ENCODE data around the gene RECQL5.

RECQL5 gene

DNA sequence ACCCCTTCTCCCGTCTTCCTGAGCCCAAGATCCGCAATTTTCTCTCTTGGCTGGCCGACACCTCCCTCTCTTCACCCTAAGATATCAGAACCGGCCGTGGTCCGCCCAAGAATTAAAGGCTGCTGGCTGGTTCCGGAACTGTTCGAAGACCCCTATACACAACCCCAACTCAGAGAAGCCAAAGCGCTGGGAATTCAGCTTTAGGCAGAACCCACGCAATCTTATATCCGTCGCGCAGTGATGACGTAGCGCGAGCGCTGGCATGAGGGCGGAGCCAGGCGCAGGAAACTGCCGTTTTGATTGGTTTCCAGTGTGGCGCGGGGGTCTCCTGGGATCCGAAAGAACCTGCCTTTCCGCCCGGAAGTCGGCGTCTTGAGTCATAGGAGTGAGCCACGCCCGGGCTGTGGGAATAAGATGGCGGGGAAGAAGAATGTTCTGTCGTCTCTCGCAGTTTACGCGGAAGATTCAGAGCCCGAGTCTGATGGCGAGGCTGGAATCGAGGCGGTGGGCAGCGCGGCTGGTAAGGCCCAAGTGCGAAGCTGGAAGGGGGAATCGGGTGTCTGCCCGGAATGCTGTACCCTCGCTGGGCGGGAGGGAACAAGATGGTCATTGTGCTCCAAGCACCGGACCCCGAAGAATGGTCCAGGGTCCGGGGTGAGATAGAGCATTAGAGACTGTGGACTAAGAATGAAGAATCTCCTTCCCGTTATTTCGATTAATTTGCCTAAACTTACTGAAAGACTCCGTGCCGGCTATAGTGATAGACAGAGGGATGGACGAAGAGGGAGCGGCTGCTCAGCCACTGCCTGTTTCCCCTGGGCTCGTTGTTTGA lies at the start of gene RECQL5, which contains the start of gene SAP30BP:
RECQL5 (minus strand) TSS at position 196 of the 832 bp plus-strand sequence. CDS start 597 bp downstream, outside the sequence.
SAP30BP (plus strand) TSS at position 380 of the 832 bp plus-strand sequence; CDS start at position 415, 35 bp downstream.
- peak; percentile 98 for DNase-seq

DNA sequence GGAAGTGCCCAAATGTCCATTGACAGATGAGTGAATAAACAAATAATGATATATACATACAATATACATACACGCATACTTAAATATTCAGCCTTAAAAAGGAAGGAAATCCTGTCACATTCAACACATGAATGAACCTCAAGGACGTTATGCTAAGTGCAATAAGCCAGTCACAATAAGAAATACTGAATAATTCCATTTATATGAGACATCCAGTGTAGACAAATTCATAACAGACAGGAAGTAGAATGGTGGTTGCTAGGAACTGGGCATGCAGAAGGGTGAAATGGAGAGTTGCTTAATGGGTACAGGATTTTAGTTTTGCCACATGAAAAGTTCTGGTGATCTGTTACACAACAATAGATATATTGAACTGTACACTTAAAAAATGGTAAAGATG lies 45.5 kb upstream of the RECQL5 start:
- DNase-seq, result no peak

DNA sequence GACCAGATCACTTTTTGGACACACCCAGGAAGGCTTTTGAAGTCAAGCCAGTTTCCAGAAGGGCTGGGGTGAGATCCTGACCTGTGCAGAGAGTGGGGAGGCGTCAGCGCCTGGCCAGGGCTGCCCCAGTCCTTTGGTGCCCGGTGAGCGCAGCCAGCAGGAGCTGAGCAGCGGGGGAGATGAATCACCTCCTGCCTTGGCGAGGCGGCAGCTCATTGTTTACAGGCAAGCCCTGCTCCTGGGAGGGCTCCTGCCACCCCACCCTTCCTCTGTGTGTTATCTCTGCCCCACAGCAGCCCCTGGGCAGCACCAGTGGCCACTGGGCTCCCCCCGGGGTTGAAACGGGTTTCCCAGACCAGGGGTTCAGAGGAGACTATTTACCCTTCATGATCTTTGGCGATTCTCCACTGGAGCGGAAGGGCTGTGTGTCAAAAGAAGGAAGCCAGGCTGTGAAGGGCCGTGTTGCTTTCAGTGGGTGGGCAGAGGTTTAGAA lies 40.2 kb upstream of the RECQL5 start:
- no peak for DNase-seq

DNA sequence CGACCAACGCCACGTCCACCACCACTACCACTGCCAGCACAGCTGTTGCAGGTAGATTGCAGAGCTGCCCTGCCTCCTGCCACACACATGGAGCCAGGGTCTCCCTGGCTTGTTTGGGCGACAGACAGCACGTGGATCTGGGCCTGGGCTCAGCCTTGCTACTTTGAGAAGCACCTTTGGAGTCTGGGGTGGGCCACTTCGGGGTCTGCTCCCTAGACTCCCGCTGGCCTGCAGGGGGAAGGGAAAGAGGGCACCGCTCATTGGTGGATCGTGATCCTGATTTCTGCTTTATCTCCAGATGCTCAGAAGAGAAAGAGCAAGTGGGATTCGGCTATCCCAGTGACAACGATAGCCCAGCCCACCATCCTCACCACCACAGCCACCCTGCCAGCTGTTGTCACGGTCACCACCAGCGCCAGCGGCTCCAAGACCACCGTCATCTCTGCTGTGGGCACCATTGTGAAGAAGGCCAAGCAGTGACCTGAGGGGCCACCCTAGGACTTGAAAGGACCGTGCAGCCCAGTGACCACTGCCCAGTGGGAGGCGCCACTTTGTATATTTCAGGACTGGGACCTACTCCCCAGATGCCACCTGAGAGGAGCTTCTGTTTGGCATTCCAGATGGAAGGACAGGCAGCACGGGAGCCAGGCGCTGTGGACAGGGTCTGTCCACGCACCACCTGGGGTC lies 39.2 kb upstream of the RECQL5 start:
- DNase-seq, result no peak

DNA sequence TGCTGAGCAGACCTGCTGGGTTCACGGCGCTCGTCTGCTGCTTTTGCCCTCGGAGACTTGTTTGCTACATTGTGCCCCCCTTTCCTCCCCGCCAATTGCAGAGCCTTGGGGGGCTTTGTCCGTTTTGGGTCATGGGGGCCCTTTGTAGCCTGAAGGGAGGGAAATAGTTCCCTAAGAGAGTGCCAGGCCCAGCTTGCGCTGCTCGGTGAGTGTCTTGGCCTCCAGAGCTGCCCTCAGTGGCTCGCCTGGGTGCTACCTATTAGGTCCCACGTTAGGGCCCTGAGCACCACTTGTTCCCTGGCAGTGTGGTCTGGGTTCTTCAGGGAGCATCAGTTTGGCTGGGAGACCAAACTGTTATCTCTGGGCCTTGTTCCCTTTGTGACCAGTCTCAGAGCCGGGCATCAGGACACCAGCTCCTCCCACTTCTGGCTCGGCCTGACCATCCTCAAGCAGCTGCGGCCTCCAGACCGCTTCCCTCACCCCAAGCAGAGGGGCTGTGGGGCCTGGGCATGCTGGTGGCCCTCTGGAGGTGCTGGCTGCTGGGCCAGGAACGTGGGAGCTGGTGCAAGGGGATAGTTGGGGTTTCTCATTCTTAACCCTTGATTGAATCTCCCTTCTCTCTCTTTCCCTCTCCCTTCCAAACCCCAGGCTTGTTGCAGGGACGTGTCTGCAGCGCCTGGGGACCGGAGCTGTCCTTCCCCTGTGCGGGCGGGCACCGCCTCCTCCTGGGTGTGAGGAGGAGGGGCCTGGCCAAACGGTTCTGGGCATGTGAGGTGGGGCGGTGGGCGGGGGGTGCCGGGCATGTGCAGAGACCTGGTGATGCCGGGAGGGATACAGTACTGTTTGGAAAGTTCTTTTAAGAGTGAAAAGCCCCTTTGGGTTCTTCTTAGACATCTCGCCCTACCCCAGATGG lies 38.3 kb upstream of the RECQL5 start:
- DNase-seq, result no peak

DNA sequence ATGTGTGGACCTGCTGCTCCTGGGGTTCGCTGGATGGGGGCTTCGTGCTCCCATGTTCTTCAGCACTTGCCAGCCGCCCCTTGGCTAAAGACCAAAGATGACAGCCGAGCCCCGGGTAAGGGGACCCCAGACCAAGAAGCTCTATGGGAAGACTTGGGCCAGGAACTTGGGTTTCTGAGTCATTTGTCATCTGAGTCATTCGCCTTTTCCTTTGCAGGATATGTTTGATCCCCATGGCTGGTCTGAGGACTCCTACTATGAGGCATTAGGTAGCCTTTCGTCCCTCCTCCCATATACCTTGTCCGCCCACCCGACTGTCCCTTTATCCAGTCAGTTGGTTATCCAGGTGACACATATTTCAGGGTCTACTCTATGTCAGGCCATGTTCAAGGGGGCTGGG lies 36.6 kb upstream of the RECQL5 start:
- no peak for DNase-seq

DNA sequence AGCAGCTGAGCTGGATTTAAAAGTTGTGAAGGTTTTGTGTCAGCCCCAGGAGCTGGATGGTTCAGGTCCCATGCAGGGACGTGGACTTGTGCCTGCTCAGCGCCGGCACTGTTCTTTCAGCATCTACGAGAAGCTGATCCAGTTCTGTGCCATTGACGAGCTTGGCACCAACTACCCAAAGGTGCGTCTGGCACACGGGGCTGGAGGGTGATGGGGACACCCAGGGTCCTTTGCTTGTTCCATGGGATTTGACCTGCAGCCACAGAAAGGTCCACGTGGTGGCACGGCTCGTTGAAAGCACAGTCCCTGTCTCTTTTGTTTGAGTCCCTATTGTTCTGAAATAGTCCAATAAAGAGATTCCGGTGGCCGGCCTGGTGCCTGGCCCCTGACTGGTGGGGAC lies 36.2 kb upstream of the RECQL5 start:
- no peak for DNase-seq

DNA sequence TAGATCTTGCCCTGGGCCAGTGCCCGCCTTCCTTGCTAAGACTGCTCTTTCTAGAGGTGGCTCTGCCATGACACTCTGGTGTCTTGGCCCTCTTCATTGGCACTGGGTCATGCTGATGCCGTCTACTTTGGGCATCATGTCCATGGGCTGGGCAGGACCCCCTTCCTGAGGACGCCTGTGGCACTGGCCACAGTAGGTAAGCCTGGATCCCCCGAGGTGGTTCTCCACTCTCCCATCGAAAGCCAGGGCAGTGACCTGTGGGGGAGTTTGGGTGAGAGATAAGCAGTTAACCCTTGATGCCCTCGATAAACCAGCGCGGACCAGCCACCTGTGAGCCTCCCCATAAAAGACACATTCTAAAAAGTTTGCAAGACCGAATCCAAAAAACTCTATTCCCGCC lies 34.3 kb upstream of the RECQL5 start:
- no peak for DNase-seq

DNA sequence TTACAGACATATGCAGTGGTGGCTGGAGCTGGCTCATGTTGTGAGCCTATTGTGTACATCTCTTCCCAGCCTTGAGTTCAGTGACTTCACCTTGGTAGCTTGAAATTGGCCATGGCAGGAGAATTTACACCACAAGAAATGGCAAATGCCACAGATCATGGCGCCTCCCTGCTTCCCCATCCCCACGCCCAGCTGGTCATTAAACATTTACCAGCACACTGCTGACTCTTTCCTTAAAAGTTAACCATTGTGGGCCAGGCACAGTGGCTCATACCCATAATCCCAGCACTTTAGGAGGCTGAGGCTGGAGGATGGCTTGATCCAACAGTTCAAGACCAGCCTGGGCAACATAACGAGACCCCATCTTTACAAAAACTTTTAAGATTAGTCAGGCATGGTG lies 31.7 kb upstream of the RECQL5 start:
- no peak for DNase-seq

DNA sequence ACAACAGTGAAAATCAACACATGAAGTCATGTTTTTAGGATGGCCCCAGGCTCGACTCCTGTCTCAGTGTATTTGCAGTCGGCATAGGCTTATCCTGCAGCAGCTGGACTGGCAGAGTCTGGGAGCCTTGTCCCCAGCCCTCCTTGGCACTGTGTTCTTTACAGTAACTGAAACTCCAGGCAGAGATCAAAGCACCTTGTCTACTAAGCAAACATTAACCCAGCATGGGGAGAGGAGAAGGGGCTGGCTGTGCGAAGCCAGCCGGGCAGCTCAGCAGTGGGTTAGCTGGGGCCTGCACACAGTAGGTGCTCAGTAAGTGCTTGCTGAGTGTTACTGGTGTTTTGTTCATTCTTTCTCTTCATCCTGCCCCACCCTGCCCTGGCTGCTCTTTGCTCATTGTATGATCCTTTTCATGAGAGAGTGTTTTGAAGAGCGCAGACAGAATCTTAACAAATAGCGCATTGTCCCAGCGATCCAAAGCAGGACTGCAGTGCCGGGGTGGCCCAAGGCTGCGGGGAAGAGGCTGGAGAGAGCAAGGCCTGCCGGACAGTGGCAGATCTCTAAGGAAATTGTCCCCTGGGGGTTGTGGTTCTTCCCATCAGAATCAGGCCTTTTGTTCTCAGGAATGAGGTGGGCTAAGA lies 30.8 kb upstream of the RECQL5 start:
- DNase-seq, result no peak

DNA sequence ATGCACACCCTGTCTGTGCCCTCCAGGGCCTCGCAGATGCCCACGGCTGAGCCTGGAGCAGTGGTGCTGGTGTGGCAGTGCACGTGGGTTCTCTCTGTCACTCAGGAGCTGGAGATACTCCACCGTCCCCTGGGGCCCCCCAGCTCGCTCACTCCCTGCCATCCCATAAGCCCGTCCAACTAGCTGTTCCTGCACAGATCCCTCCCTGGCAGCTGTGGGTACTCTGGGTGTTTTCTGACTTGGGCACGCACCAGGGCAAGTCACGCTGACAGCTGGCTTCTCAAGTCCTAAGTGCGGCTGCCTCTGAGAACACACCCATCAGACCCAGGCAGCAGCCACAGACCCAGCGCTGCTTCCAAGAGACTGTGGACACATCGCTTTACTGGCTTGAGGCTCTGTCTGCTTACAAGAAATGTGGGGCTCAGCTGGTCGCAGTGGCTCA lies 28.9 kb upstream of the RECQL5 start:
- no peak for DNase-seq

DNA sequence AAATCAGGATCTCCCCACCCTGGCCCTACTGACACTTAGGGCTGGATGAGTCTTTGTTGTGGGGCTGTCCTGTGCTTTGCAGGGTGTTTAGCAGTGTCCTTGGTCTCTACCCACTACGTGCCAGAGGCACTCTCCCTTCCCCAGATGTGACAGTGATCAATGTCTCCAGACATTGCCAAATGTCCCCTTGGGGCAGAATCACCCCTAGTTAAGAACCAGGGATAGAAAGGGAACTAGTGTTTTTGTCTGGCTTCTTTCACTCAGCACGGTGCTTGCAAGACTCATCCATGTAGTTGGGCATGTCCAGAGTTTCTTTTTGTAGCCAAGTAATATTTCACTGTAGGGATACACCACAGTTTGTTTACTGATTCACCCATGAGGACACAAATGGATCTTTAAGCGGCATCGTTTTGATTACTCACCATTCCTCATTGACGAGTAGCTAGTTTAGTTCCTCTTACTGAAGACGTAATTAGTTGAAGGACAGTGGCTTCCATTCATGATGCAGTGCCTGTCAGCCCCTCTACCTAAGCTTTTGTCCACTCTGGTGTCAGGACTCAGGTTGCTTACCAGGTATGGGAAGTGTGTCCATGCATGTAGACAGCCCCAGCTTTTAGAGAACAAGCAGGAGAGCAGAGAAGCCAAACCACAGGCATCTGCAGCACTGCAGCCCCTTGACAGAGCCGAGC lies 28.3 kb upstream of the RECQL5 start:
- DNase-seq, result no peak

DNA sequence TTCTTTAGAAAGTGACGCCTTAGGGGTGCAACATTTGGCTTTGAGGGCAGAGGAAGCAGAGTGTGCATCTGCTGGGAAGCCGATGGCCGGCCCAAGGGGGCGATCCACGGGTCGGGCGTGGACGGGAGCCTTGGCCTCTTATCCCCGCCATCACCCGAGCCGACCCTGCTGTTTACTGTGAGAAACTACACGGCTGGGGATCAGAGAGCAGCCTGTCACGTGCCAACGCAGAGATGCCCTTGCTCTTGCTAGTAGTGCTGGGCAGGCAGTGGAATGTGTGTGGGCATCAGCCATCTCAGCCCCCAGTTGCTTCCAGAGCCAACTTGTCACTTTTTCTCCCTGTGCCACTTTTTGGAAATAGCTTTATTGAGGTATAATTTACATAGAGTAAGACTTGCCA lies 27.6 kb upstream of the RECQL5 start:
- no peak for DNase-seq

DNA sequence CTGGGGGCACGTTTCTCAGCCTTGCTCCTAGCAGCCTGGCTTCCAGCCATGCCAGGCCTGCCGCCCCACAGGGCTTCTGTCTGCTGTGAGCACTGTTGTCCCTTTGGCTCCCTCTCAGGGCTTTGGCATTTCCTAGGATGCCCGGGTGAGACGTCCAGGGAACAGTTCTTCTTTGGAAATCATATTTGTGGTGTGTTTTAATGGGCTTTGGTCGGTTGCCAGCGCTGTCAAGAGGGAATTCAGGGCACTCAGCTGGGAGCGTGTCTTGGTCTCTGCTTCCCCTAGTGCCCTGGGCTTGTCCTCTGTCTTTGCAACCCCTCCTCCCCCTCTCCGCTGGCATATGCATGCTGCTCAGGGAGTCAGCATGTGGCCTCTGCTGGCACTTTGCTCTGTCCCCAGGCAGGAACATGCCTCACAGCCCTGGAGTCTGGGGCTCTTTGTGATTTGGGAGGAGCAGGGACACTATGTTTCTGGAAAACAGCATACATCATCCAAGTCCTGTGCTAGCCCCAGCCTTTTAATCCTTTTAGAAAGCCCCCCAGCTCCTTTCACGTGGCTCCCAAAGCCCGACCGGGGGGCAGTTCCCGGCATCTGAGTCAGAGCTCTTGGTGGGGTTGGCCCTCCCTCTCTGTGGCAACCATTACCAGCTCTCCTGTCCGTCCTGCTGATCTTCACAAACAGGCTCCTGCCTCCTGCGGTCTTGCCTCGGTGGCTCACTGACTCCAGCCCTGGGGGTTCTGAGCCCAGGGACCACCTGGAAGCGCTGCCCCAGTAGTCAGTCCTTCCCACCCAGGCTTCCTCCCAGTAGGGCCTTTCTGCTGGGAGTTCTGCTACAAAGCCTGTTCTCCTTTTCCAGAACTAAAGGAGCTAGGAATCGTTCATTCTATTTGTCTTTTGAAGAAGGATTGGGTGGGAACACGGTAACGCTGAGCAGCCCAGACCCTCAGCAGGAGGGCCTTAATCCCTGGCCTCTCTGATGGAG lies 26.8 kb upstream of the RECQL5 start:
- no peak for DNase-seq

DNA sequence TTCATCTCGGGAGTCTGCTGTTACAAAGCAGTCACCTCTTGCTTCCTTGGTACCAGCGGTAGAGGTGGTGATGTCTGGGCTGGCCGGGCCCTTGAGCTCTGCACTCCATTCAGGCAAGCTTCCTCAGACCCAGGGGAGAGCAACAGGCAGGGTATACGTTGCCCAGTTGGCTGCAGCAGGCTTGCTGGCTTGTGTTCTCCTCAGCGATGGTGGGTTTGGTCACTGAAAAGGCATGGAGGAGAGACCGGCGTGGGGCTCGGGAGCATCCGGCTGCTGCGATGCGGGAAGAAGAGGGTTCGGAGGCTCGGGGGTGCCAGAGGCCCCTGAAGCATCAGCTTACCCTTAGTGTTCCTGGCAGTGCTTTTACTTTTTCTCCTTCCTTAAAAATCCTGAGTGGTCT lies 26.0 kb upstream of the RECQL5 start:
- DNase-seq, result no peak

DNA sequence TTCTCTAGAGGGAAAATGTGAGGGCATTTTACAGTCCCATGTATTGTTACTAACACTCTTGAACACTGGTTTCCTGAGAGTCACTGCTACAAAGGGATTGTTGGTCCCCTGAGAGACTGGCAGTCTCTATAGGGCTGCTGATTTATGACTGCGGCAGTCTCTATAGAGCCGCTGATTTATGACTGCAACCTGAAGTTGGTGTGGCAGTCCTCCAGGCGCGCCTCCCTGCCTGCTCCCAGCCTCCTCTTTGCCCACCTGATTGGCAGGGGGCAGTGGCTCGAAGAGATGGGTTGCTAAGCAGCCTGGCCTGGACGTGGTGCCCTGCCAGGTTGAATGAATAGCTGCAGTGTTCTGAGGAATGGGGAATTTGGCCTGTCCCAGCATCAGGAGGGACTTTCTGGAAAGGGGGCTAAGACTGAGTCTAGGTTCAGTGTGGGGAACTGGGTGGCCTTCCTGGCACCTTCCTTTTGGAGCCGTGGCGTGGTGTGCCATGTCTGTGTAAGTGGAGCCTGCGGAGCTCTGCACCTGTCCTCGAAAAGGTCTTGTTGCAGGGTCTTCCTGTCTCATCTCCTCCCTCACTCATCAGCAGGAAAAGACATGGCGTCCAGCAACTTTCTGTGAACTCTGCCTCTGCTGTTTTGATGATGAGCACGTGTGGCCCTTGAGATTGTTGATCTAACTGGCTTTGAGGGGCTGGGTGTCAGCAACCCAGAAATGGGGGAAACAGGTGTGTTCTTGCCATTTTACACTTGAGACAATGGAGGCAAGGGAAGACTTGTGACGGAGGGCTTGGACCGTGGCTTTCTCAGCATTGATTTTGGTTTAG lies 25.1 kb upstream of the RECQL5 start:
- DNase-seq, result no peak

DNA sequence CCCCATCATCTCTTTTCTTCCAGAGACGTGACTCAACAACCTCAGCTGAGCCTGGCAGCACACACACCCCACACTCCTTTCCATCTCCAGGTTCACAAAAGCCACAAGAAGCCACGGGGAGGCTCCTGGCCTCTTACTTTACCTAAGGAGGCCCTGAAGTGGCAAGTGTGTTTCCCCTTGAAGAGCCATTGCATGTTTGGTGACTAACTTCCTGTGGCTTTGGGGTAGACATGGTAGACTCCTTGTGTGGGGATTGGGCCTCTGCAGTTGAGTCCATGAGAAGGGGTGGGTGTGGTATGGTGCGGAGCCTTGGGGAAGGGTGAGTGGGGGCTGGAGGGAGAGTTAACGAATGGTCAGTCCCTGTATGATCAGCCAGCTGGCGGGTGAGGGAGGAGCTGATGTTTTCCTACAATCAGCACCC lies 24.4 kb upstream of the RECQL5 start:
- DNase-seq, result peak; percentile 72

DNA sequence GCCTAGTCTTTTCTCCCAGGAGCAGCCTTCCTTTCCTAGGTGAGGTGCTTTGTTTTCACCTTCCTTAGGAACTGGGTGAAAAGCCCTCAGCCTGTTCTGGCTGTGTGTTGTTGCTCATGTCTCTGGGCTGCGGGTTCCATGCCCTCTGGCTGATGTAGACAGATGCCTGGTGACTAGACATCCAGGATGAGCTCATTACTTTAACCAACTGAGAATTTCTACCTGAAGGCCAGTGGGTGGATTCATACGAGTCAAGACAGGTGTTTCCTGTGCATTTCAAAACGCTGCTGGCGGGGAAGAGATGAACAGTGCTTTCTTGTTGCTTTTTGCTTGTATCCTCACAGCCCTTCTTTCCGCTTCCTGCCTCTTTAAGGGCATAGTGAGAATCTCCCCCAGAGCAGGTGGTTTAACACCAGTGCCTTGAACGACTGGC lies 22.5 kb upstream of the RECQL5 start:
- peak; percentile 56 for DNase-seq

DNA sequence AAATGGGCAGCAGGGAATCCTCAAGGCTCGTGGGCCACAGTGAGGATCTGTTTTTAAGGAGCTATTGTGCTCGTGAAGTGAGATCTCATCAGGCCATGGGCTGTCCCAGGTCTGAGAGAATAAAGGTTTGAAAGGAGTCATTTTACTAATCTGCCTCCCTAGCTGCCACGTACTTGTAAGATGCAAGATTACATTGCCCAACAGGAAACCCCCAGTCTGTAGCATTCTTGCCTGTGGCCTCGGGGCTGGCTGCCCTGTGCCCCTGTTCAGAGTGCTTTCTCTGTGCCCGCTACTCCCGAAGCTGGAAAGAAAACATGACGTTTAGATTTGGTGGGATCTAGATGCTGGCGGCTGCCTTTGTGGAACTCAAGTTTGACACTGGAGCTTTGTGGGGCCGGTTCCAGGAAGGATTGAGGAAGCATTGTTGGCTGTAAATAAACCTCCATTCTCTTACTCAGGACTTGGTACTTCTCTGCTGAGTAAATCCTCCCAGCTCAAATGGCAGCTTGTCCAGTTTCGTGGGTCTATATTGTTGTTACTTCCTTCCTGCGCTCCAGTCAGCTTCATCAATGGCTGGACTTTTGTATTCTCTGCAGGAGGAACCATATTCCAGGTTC lies 21.4 kb upstream of the RECQL5 start:
- DNase-seq, result no peak
